Liver (tissue), 9 donors: ENCODE measurements around the gene CHCHD2. TPM values are rescaled to one million over a fixed set of nuclear protein-coding genes. Genes with fewer than 3 reads are reported as not detected.

ENCODE experiments used
- DNase-seq: peaks from one replicate; pipeline ENCODE4 v3.0.0-alpha.2; 2017; ENCODE audit warnings: low spot score
- H3K27ac ChIP-seq, 2 donors: one replicate each; pipeline ENCODE4 v1.7.0; 2013; ENCODE audit warnings: inconsistent platforms in 2 of 2, low read length in 2 of 2, control low read depth in 1 of 2, low read depth in 1 of 2, mild to moderate bottlenecking in 1 of 2
- H3K27me3 ChIP-seq, 4 donors: one replicate each; pipeline versions ENCODE4 v1.6.1 to v1.7.0; 2013; ENCODE audit warnings: low read length in 3 of 4, inconsistent platforms in 1 of 4, mild to moderate bottlenecking in 1 of 4, moderate library complexity in 1 of 4; ENCODE audit not compliant: control insufficient read depth in 4 of 4, insufficient read depth in 4 of 4
- H3K36me3 ChIP-seq, 4 donors: one replicate each; pipeline versions ENCODE4 v1.6.1 to v1.7.0; 2013; ENCODE audit warnings: low read length in 3 of 4, mild to moderate bottlenecking in 3 of 4, low read depth in 1 of 4, moderate library complexity in 1 of 4; ENCODE audit not compliant: control insufficient read depth in 4 of 4, insufficient read depth in 3 of 4
- H3K4me1 ChIP-seq, 4 donors: one replicate each; pipeline versions ENCODE4 v1.6.1 to v1.7.0; 2013; ENCODE audit warnings: low read length in 3 of 4, mild to moderate bottlenecking in 3 of 4, moderate library complexity in 1 of 4; ENCODE audit not compliant: control insufficient read depth in 4 of 4, insufficient read depth in 4 of 4
- H3K4me3 ChIP-seq, 3 donors: one replicate each; pipeline versions ENCODE4 v1.6.1 to v1.7.0; 2013; ENCODE audit warnings: low read length in 3 of 3, control low read depth in 1 of 3, low read depth in 1 of 3, mild to moderate bottlenecking in 1 of 3
- H3K9ac ChIP-seq, 2 donors: one replicate each; pipeline ENCODE4 v1.7.0; 2013; ENCODE audit warnings: low read length in 2 of 2, mild to moderate bottlenecking in 2 of 2, moderate library complexity in 2 of 2, control low read depth in 1 of 2, low read depth in 1 of 2
- H3K9me3 ChIP-seq, 4 donors: one replicate each; pipeline versions ENCODE4 v1.6.1 to v1.7.0; 2013; ENCODE audit warnings: low read length in 3 of 4; ENCODE audit not compliant: control insufficient read depth in 4 of 4
- ATF3 ChIP-seq: IDR thresholded peaks from 2 replicates; pipeline ENCODE4 v1.6.1; 2016; ENCODE audit warnings: antibody characterized with exemption
- CTCF ChIP-seq: fragments of 150-350 bp; IDR thresholded peaks from 2 replicates; pipeline ENCODE4 v1.5.1; 2017; ENCODE audit warnings: improper control_type of control experiment, low read depth, low read length; ENCODE audit not compliant: missing input control
- EGR1 ChIP-seq, 2 donors: IDR thresholded peaks; 2 replicates each; pipeline ENCODE4 v1.6.1; 2016 to 2018; ENCODE audit warnings: antibody characterized with exemption in 2 of 2, low read depth in 2 of 2
- FOXA1 ChIP-seq: IDR thresholded peaks from 2 replicates; pipeline ENCODE4 v1.6.1; 2016; ENCODE audit warnings: antibody characterized with exemption
- FOXA2 ChIP-seq: IDR thresholded peaks from 2 replicates; pipeline ENCODE4 v1.6.1; 2016; ENCODE audit warnings: antibody characterized with exemption
- GABPA ChIP-seq, 2 donors: IDR thresholded peaks in 1 of 2; conservative IDR thresholded peaks in 1 of 2; 2 replicates each; pipeline ENCODE4 v1.6.1; 2016; ENCODE audit warnings: antibody characterized with exemption in 2 of 2, mild to moderate bottlenecking in 1 of 2, moderate library complexity in 1 of 2
- HNF4A ChIP-seq, 2 donors: conservative IDR thresholded peaks; 2 replicates each; pipeline ENCODE4 v1.6.1; 2016; ENCODE audit warnings: antibody characterized with exemption in 2 of 2, mild to moderate bottlenecking in 2 of 2
- HNF4G ChIP-seq: IDR thresholded peaks from 2 replicates; pipeline ENCODE4 v1.6.1; 2016; ENCODE audit warnings: antibody characterized with exemption
- JUND ChIP-seq, 2 donors: IDR thresholded peaks; 2 replicates each; pipeline ENCODE4 v1.6.1; 2016; ENCODE audit warnings: antibody characterized with exemption in 2 of 2
- MAX ChIP-seq: IDR thresholded peaks from 2 replicates; pipeline ENCODE4 v1.6.1; 2016; ENCODE audit warnings: antibody characterized with exemption
- NR2F2 ChIP-seq: IDR thresholded peaks from 2 replicates; pipeline ENCODE4 v1.6.1; 2016; ENCODE audit warnings: antibody characterized with exemption
- RAD21 ChIP-seq, 2 donors: IDR thresholded peaks; 2 replicates each; pipeline ENCODE4 v1.6.1; 2016; ENCODE audit warnings: antibody characterized with exemption in 2 of 2, mild to moderate bottlenecking in 2 of 2
- REST ChIP-seq: IDR thresholded peaks from 2 replicates; pipeline ENCODE4 v1.6.1; 2016; ENCODE audit warnings: antibody characterized with exemption, mild to moderate bottlenecking
- RXRA ChIP-seq, 2 donors: IDR thresholded peaks; 2 replicates each; pipeline ENCODE4 v1.6.1; 2017 to 2018; ENCODE audit warnings: antibody characterized with exemption in 2 of 2, mild to moderate bottlenecking in 1 of 2
- SP1 ChIP-seq: IDR thresholded peaks from 2 replicates; pipeline ENCODE4 v1.6.1; 2018; ENCODE audit warnings: antibody characterized with exemption, mild to moderate bottlenecking
- TAF1 ChIP-seq: conservative IDR thresholded peaks from 2 replicates; pipeline ENCODE4 v1.6.1; 2016; ENCODE audit warnings: antibody characterized with exemption, mild to moderate bottlenecking
- YY1 ChIP-seq: IDR thresholded peaks from 2 replicates; pipeline ENCODE4 v1.6.1; 2016; ENCODE audit warnings: antibody characterized with exemption, mild to moderate bottlenecking
- ZBTB33 ChIP-seq: IDR thresholded peaks from 2 replicates; pipeline ENCODE4 v1.6.1; 2016; ENCODE audit warnings: antibody characterized with exemption
- WGBS: extraction: QIAGEN DNeasy Blood & Tissue Kit; methylation state at CpG from one replicate; pipeline ENCODE4 v1.1.7; 2013; 5-methylcytosine and 5-hydroxymethylcytosine counted together
- polyA plus RNA-seq, 2 donors: library from polyadenylated mRNA; stranded (reverse) in 1 of 2; unstranded in 1 of 2; fragments of 200-250 nt in 1 of 2; fragments of >200 nt in 1 of 2; fragmentation: Nextera tagmentation in 1 of 2; extraction: Ambion mirVana in 1 of 2; gene quantifications; one replicate each; pipeline versions ENCODE4 v1.2.1 to v1.2.3, GENCODE V29; 2013 to 2015
- total RNA-seq, 2 donors: library from RNA; depleted of rRNA; stranded (reverse); fragments of >200 nt; gene quantifications; one replicate each; pipeline ENCODE4 v1.2.3, GENCODE V29; 2014
- donor health status: healthy.
- donor health status: healthy.
- donor health status: healthy.
- donor health status: healthy.
- donor health status: healthy.

CHCHD2 gene
- total and polyA plus RNA-seq, 4 donors, result 169 to 356 (median 252) TPM

GRCh38 chr7:56125831-56126230, 19.6 kb upstream of the CHCHD2 start (continued):
- TF ChIP-seq EGR1 (IDR thresholded peaks at IDR 0.05; ENCODE audit: low read depth in 2 of 2) (no peak), ATF3 (no peak), TAF1 (no peak), RAD21 (IDR thresholded peaks at IDR 0.05) (no peak), YY1 (no peak), GABPA (IDR thresholded peaks at IDR 0.05 in 1 of 2, conservative IDR thresholded peaks at IDR 0.05 in 1 of 2) (no peak), HNF4A (conservative IDR thresholded peaks at IDR 0.05) (no peak)

- H3K4me3 ChIP-seq, result no peak overlapping the region
- no peaks in the 10 kb centered on the region for H3K36me3 ChIP-seq
- H3K9ac ChIP-seq, result no peak overlapping the region
- no peak for TF ChIP-seq REST
- TF ChIP-seq FOXA2, result no peak
- TF ChIP-seq JUND (IDR thresholded peaks at IDR 0.05), result no peak
- no peak for TF ChIP-seq YY1
- no peak for TF ChIP-seq HNF4G
- TF ChIP-seq GABPA (IDR thresholded peaks at IDR 0.05 in 1 of 2, conservative IDR thresholded peaks at IDR 0.05 in 1 of 2), result no peak
- no peak for TF ChIP-seq TAF1
- no peak for TF ChIP-seq NR2F2
- TF ChIP-seq HNF4A (conservative IDR thresholded peaks at IDR 0.05), result no peak
- no peak for TF ChIP-seq RAD21 (IDR thresholded peaks at IDR 0.05)
- no peak for TF ChIP-seq SP1
- no peak for TF ChIP-seq RXRA (IDR thresholded peaks at IDR 0.05)
- TF ChIP-seq ZBTB33, result no peak
- no peak for TF ChIP-seq MAX
- no peak for TF ChIP-seq ATF3
- no peak for TF ChIP-seq EGR1 (IDR thresholded peaks at IDR 0.05; ENCODE audit: low read depth in 2 of 2)
- no peak for TF ChIP-seq FOXA1
- TF ChIP-seq CTCF, result no peak
- no peaks in the 10 kb centered on the region for H3K4me1 ChIP-seq
- H3K27ac ChIP-seq, result no peak overlapping the region
- DNase-seq, result no peak
- WGBS, result 71% methylated on average over 6 of the region's 6 CpGs
- no peaks in the 10 kb centered on the region for H3K9me3 ChIP-seq
- no peaks in the 10 kb centered on the region for H3K27me3 ChIP-seq
Measured at GRCh38 chr7:56124981-56125380, 18.7 kb upstream of the CHCHD2 start.
